ENCODE data around the gene MINK1. TPM values are rescaled to one million over a fixed set of nuclear protein-coding genes. Genes with fewer than 3 reads are reported as not detected.
A peak's percentile ranks its signal among the peaks of the same experiment; 100 is the strongest.

MINK1 gene
- total and polyA plus RNA-seq, 2 of the 13 experiments (the other 11 are each of a cell fraction or from before 2014, with no cell fraction given), result 17.2 to 63.9 TPM

- TF ChIP-seq POGK (CRISPR knock-in tag; conservative IDR thresholded peaks at IDR 0.05) (peak; percentile 61; the same call in 1 of the 2 replicates), MYNN (CRISPR knock-in tag; IDR thresholded peaks at IDR 0.05; ENCODE audit: low read depth) (no peak), ZNF274 (CRISPR knock-in tag; IDR thresholded peaks at IDR 0.05) (peak; percentile 61; the same call in 1 of the 2 replicates), TEAD3 (CRISPR knock-in tag; optimal IDR thresholded peaks at IDR 0.05; ENCODE audit: borderline replicate concordance) (peak; percentile 67), SUZ12 (IDR thresholded peaks at IDR 0.05; ENCODE audit: low read depth, low read length) (no peak), ZNF256 (CRISPR knock-in tag; conservative IDR thresholded peaks at IDR 0.05) (no peak), BCL6 (CRISPR knock-in tag; IDR thresholded peaks at IDR 0.05) (peak; percentile 54), ZSCAN31 (CRISPR knock-in tag; IDR thresholded peaks at IDR 0.05; ENCODE audit: low read depth) (no peak; the same call in 1 of the 2 replicates), MAX (IDR thresholded peaks at IDR 0.05) (peak; percentile 78), ZNF441 (CRISPR knock-in tag; IDR thresholded peaks at IDR 0.05; ENCODE audit: borderline replicate concordance) (no peak), SNAI1 (CRISPR knock-in tag; IDR thresholded peaks at IDR 0.05; ENCODE audit: borderline replicate concordance) (no peak), ZNF703 (CRISPR knock-in tag; IDR thresholded peaks at IDR 0.05; ENCODE audit: borderline replicate concordance) (0 out of 2 replicates have a peak, but pooled peaks have one; percentile 28), NFIC (IDR thresholded peaks at IDR 0.05; ENCODE audit: low read length) (no peak), CTCF (CRISPR knock-in tag; IDR thresholded peaks at IDR 0.05) (peak; percentile 72), ZKSCAN5 (CRISPR knock-in tag; IDR thresholded peaks at IDR 0.05) (0 out of 2 replicates have a peak, but pooled peaks have one; percentile 39), GATAD2A (CRISPR knock-in tag; IDR thresholded peaks at IDR 0.05) (peak; percentile 85), MXD1 (CRISPR knock-in tag; IDR thresholded peaks at IDR 0.05) (no peak; the same call in 1 of the 2 replicates)
- TF ChIP-seq, protein P1, sequence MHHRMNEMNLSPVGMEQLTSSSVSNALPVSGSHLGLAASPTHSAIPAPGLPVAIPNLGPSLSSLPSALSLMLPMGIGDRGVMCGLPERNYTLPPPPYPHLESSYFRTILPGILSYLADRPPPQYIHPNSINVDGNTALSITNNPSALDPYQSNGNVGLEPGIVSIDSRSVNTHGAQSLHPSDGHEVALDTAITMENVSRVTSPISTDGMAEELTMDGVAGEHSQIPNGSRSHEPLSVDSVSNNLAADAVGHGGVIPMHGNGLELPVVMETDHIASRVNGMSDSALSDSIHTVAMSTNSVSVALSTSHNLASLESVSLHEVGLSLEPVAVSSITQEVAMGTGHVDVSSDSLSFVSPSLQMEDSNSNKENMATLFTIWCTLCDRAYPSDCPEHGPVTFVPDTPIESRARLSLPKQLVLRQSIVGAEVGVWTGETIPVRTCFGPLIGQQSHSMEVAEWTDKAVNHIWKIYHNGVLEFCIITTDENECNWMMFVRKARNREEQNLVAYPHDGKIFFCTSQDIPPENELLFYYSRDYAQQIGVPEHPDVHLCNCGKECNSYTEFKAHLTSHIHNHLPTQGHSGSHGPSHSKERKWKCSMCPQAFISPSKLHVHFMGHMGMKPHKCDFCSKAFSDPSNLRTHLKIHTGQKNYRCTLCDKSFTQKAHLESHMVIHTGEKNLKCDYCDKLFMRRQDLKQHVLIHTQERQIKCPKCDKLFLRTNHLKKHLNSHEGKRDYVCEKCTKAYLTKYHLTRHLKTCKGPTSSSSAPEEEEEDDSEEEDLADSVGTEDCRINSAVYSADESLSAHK (CRISPR knock-in tag; IDR thresholded peaks at IDR 0.05; ENCODE audit: borderline replicate concordance), result no peak
These were observed 44.1 kb upstream of the MINK1 start, which contains the start of gene GLTPD2 (continued) for GRCh38 chr17:4788807-4789700.
